Stimulated activated CD8-positive, alpha-beta memory T cell treated with anti-CD3 and anti-CD28 coated beads, Interleukin-15, amount 100 ng/mL, for 48 hours (primary cell): Measurements from ENCODE around the gene ZFAND5.
A peak's percentile ranks its signal among the peaks of the same experiment; 100 is the strongest.

Source experiments
- DNase-seq, 2 donors: peaks; one replicate each; pipeline ENCODE4 v3.0.0-alpha.2; 2020; ENCODE audit warnings: low read depth in 2 of 2

ZFAND5 gene, protein sequence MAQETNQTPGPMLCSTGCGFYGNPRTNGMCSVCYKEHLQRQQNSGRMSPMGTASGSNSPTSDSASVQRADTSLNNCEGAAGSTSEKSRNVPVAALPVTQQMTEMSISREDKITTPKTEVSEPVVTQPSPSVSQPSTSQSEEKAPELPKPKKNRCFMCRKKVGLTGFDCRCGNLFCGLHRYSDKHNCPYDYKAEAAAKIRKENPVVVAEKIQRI

DNA sequence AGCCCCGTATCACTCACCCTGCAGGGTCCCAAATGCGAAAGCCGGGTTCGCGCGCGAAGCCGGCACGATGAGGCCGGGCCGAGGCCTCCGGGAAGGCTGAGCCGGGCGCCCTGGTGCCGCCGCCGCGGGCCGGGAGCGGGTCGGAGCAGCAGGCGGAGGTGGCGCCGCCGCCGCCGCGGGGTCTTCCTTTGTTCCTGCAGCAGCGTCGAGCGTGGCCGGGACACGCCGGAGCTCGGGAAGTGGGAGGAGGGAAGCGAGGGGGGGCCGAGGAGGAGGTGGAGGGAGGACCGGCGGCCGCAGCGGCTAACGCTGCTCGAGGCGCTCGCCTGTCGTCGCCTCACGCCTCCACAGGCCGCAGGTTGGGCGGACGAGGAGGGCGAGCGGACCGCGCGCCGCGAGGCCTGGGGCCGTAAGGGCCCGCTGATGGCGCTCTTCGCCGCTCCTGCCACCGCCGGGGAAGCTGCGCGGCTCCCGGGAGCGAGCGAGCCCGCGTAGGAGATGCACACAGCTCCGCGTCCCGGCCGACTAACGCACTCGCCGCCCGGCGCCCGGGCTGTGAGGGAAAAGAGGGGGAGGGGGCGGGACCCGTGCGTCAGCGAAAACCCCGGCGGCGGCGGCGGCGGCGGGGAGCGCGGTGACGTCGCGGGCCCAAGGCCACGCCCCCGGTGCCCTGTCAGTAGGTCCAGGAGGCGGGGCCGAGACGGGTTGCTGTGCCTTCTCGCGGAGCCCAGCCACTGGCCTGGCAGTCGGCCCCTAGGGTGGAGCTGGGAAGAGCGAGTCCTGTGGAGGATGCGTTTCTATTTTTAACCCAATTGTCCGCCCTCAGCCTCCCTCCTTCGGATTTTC is at the start of gene ZFAND5:
ZFAND5 (minus strand) TSS at position 530 of the 846 bp plus-strand sequence. CDS start 4,430 bp downstream, outside the sequence.
- peak; percentile 87 to 90 for DNase-seq

DNA sequence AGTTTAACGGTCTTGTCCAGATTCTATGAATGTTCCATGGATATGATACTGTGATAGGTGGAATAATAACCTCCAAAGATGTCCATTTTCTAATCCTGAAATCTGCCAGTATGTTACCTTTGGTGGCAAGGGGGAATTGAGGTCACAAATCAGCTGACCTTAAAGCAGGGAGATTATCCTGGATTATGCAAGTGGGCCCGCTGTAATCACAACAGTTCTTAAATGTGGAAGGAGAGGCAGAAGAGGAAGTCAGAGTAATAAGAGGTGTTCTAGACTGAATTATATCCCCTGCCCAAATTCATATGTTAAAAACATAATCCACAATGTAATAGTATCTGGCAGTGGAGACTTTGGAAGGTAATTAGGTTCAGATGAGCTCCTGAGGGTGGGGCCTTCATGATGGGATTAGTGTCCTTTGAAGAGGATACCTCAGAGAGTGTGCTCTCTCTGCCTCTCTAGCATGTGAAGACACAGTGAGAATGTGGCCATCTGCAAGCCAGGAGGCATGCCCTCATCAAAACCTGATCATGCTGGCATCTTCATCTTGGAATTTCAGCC is 47.6 kb upstream of the ZFAND5 start:
- no peak for DNase-seq

DNA sequence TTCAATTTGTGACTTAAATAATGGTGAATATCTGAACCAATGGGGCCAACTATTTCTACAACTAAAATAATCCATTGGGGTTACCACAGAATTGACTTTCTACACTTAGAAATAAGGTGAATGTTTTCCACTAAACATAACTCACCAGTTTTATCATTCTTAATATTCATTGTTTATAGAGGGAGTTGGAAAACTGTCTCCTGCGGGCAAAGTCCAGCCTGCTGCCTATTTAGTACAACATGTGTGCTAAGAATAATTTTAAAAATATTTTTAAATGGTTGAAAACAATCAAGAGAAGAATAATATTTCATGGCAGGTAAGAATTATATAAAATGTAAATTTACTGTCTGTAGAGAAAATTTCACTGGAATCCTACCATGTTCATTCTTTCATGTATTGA is 45.2 kb upstream of the ZFAND5 start:
- DNase-seq: no peak

DNA sequence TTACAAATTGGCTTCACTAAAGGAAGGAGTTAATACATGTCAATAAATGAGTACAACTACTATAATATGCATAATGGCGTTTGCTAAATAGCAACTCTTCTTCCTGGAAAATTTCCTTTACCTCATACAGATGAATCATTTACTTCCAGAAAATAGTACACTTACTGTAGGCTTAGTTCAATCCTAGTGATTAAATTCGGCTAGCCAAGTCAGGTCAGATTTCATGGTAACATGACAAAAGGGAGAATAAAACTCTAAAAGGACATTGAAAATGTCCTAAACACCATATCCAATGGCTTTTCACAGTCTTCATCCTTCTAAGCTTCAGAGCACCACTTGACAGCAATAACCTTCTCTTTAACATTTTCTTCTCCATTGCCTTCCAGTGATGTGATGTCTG is 42.1 kb upstream of the ZFAND5 start:
- DNase-seq: no peak

DNA sequence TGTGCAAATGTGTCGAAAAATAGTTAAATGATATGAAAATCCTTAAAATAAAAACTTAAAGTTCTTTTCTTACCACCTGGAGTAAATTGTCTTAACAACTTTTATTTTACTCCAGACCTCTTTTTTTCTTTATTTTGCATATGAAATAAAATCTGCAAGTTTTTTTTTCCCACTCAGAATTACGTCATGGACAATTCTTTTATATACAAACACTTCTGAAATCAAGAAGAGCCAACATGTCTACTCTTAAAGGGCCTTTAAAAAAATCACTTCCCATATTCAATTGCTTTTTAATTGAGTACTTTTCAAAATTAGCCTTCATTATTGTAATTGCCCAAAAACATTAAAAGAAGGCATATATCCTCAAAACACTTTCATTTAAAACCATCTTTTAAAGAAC is 37.7 kb upstream of the ZFAND5 start:
- DNase-seq: no peak

DNA sequence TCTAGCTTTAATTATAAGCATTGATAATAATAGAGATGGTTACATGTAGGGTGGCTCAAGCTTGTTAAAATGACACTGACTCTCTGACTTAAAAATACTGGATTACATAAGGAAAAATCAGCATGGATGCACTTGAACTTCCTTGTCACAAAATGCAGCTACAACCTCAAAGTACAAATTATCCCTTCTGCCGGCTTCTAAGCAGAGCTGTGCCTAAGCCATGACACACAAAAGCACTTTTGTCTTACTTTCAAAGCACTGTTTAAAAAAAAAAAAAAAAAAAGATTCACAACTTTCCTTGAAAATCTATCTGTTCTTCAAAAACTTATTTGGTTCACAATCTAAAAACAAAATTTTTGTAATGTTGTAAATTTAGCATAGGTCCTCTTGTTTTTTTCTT is 36.4 kb upstream of the ZFAND5 start:
- DNase-seq: no peak

DNA sequence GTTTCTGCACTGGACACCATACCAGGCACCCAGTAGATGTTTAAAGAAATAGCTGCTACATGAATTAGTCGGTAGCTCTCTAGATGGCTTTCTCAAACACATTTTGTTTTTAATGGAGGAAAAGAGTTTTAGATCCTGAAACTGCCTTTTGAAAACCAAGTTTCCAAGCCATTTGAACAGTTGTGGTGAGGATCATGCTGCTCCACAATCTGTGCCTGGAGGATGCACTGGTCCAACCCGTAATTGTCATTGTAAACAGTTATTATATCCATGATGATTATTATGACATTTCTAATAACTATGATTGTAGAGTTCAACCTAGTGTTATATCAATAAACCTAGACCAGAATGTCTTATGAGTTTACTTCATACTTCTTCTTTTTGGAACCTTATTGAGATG is 35.9 kb upstream of the ZFAND5 start:
- no peak for DNase-seq

DNA sequence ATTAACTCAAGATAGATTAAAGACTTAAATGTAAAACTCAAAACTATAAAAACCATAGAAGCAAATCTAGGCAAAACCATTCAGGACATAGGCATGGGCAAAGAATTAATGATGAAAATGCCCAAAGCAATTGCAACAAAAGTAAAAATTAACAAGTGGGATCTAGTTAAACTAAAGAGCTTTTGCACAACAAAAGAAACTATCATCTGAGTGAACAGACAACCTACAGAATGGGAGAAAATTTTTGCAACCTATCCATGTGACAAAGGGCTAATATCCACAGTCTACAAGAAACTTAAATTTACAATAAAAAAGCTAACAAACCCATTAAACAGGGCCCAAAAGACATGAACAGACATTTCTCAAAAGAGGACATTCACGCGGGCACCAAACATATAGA is 34.4 kb upstream of the ZFAND5 start:
- no peak for DNase-seq

DNA sequence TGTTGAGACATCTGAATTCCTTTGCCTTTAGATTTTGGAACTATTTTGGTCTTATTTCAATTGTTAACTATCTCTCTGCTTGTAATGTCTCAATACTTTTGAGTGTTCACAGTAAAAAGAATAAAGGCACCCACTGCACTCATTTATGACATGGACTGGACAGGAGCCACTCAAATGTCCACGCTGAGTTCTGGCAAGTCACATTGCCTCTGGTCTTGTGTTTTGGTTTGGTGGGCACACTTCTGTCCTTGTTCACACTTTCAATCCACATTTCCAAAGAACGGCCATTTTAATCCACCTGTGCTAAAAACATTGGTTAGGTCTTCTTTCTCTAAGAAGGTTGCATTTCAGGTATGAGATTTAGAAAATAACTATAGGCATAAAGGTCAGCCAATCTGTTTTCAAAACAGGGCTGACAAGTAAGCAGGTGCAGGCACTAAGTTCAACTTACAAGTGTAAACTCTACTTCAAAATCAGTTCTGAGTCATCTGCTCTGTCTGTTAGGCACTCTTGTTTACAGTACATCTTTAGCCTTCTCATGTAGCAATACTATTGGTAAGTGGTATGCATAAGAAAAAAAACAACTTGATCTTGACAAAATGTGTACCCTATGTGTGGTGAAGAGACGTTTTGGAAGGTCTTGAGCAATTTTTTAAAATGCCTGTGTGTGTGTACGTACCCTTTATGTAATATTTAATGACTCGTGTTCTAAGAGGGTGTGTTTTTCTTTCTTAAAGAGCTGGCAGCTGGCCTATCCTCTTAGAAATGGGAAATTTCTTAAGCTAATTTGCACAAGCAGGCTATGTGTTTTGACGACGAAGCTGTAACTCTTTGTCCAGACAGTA is 31.5 kb upstream of the ZFAND5 start:
- DNase-seq: no peak

DNA sequence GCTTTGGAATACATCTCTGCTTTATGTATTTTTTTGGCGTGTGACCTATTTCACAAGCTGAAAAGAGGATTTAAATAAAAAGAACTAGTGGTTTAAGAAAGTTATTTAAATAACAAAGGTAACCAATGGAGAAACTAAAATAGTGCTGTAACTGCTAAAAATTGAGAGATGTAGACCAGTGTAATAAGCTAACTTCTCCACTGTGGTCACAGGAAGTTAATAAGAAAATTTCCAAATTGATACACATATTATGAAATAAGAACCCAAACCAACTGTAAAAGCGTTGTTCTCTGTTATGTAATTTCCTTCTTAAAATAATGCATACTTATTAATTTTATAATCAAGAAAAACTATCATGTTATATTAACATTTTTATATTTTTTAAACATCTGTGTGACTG is 29.1 kb upstream of the ZFAND5 start:
- no peak for DNase-seq

DNA sequence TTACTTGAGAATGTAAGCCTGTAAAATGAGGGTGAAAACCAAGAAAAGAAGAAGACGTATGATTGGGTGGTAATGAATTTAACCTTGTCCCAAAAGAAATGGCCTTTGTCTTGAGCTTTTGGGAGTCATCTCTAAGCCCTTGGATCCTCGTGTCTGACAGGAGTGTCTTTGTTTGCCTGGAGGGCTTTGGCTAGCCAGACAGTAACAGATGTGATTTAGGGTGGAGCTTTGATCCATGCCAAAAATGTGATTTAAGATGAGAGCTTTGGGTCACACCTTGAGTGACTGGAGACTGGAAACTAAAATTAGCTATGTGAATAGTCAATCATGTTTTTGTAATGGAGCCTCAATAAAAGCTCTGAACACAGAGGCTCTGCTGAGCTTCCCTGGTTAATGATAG is 25.9 kb upstream of the ZFAND5 start:
- no peak for DNase-seq

DNA sequence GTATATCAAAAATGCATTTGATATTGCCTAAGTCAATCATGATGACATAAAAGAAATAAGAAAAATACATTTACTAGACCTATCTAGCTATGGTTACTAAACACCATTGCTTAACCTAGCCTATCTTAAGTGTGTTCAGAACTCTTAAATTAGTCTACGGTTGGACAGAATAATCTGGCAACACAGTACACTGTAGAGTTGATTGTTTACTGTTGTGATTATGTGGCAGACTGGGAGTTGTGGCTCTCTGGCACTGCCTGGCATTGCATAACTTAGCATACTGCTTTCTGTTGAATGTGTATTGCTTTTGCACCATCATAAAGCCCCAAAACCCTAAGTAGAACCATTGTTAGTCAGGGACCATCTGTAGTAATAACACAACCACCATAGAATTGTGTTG is 21.2 kb upstream of the ZFAND5 start:
- no peak for DNase-seq

DNA sequence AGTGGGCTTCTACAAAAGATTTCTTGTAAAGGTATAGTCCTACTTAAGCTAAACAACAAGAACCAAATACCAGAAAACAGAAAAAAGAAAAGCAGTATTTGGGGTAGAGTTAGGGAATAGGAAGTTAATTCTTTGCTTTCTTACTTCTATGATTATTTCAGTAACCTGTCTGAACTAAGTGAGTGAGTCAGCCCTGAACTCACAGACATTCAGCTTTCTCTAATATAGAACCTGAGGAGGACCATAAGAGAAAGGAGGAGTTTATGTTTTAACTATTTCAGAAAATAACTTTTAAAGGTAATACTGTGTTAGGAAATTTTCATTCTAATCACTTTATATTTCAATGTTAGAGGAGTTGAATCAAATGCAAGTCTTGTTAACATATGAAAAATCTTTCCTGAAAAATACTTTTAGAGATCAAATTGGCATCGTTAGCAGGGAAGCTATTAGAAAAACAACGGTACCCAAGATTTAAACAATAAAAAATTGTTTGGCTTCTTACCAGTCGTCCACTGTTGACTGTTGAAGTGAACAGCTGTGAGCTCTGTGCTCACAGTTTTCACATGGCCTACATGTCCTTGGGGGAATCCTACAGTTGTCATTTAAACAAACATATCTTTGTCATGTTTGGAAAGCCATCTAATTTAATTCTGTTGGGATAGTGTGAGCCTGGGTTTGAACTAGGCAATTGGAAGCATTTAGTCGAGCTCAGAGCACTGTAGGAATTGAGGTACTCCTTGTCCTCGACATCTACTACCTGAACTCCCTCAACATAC is 19.9 kb upstream of the ZFAND5 start:
- no peak for DNase-seq

DNA sequence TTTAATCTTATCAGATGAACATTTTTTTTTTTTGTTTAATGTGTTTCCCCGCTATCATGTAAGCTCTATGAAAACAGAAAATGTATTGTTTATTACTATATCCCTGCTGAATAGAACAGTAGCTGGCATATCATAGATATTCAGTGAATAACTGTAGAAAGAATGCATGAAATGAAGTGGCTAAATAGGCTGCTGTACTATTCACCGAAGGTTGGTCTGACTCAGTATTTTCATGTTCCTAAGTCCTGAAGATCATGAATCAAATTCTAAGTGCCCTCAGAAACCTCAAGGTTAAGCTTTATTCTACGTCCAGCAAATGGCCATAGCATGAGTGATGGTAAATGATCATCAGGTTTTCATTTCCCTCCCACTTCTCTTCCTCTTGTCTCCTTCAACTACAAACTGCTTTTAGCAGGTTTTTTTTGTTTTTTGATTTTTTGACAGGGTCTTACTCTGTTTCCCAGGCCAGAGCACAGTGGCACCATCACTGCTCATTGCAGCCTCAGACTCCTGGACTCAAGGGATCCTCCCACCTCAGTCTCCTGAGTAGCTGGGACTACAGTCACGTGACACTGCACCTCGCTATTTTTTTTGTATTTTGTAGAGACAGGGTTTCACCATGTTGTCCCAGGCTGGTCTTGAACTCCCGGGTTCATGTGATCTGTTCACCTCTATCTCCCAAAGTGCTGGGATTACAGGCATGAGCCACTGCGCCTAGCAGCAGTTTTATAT is 19.1 kb upstream of the ZFAND5 start:
- no peak for DNase-seq

DNA sequence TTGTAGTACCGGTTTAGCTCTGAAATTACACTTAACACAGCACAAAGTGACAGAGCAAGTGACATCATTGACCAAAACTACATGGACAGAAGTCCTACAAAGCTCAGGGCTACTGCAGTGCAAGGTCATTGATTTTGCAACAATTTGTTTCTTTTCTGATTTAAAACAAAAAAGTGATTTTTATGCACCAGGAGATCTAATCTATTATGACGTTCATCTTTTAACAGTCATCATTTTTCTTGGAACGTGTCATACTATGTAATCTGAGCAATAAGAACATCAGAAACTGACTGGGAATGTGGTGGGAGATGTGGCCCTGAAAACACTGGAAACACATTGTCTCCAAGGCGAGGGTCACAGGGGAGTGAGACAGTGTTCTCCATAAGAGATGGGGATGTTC is 17.4 kb upstream of the ZFAND5 start:
- DNase-seq: no peak

DNA sequence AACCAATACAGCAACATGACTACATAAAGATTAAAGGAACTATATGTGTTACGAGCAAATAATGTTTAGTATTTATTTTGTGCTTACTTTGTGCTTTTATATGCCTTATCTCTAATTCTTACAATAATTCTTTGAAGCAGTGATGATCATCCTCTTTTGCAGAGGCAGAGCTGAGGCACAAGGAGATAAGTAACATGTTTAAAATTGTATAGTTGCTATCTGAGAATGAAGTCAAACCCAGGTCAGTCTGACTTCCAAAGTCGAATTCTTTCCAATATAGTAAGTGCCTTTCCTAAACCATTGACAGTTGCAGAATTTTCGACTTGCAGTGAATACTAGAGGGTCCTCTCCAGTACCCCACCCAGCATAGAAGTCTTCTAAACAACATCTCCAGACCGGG is 12.0 kb upstream of the ZFAND5 start:
- DNase-seq: no peak

DNA sequence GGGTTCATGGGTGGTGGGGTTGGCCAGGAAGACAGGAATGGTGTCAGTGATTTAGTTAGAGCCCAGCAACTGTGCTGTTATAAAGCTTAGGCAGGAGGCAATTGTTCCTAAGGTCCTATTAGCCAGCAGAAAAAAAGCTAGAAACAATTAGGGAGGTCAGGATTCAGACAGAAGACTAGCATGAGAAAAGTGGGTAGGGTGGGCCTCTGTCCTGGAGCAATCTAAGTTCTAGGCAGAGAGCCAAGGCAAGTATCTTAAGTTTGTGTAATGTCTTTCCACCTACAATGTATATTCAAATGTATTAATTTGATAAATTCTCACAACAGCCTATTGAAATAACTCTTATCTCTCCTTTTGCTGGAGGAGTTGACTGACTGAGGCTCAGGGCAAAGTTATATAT is 6.1 kb upstream of the ZFAND5 start:
- no peak for DNase-seq

DNA sequence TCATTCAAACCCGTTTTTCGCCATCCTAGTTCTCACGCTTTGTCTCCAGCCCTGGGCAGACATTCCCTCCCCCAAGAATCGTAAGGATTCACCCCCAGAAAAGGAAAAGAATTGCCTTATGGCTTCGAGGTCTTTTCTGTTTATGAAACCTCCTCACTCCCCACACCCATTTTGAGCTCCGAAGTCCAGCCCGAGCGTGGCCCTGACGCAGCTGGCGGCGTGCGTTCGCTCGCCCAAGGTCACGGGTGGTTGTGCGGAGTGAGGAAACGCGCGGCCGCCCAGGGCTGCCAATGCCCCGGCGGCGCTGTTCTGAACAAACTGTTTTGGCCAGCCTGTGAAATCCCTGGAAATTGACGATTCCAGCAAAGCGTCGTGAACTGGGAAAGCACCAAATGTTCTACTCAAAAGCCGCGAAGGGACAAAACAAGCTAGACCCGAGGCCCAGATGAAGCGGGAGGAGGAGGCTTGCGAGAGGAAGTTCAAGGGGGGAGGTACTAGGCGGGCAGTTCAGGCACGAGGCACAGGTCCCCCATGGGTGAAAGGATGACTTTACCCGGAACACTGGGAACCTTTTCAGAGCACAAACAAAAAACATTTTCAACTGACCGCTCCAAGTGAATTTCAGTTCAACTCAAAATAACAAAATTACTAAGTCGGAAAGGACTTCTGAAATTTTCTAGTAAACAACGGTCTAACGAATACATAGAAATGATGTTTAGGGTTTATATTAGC is 683 bp upstream of the ZFAND5 start:
- DNase-seq: peak; percentile 34 to 40

DNA sequence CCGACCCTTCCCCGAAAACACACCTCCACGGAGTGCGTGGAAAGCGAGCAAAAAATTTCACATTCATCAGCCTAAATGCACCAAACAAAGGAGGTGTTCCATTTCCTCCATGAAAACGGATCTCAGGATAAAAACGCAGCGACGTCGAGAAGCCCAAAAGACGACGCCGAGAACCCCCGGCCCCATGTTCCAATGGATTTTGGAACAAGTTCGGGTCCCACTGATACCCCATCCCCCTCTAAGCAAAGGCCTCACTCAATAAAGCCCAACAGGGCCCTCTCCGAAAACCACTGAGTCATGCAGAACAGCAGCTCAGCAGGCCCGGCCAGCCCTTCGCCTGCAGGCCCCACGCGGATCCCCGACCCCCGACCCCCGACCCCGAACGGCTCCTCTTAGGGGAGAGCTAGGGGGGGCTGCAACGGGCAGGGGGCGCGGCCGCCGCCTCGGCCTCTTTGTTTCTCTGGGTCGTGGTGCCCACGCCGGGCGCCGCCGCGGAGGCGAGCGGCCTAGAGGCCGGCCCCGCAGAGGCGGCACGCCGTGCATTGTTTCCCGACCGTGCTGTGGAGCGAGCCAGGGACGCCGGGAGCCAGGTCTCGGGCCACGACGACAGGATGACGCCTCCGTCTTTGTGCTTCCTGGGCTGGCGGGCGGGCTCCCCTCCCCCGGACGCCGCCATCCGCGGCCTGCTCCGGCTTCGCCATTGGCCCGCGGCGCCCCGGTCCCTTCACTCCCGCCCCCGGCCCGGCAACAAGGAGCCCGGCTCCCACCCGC is 915 bp downstream of the ZFAND5 start:
- DNase-seq: peak; percentile 53 to 63
